IPS-20b (cell line): ENCODE results near the gene GALNT15.

Source experiments
- H3K27ac ChIP-seq: one replicate; pipeline ENCODE4 v1.5.1; 2013; ENCODE audit warnings: low read length
- H3K27me3 ChIP-seq: 2 replicates; pipeline ENCODE4 v1.6.1; 2013; ENCODE audit warnings: mild to moderate bottlenecking, low read length, inconsistent platforms; ENCODE audit not compliant: insufficient read depth
- H3K36me3 ChIP-seq: 2 replicates; pipeline ENCODE4 v1.6.1; 2013; ENCODE audit warnings: low read depth, mild to moderate bottlenecking, inconsistent platforms, low read length, moderate library complexity; ENCODE audit not compliant: insufficient read depth
- H3K4me1 ChIP-seq: 2 replicates; pipeline ENCODE4 v1.6.1; 2013; ENCODE audit warnings: mild to moderate bottlenecking, control low read depth, inconsistent platforms, low read length, moderate library complexity; ENCODE audit not compliant: insufficient read depth
- H3K4me3 ChIP-seq: 2 replicates; pipeline ENCODE4 v1.5.1; 2013; ENCODE audit warnings: mild to moderate bottlenecking, low read length, inconsistent platforms
- H3K9ac ChIP-seq: 2 replicates; pipeline ENCODE4 v1.6.1; 2013; ENCODE audit warnings: low read depth, mild to moderate bottlenecking, inconsistent platforms, low read length, moderate library complexity
- H3K9me3 ChIP-seq: 2 replicates; pipeline ENCODE4 v1.6.1; 2013; ENCODE audit warnings: mild to moderate bottlenecking, low read depth, low read length, inconsistent platforms; ENCODE audit not compliant: insufficient read depth

GALNT15 gene

GRCh38 chr3:16207031-16207430, 32.6 kb downstream of the GALNT15 start:
- no peak overlapping the region for H3K4me3 ChIP-seq
- no peaks in the 10 kb centered on the region for H3K36me3 ChIP-seq
- H3K27me3 ChIP-seq = no peaks in the 10 kb centered on the region
- H3K9ac ChIP-seq = no peak overlapping the region
- no peaks in the 10 kb centered on the region for H3K9me3 ChIP-seq
- H3K4me1 ChIP-seq = peaks cover 3% of the 10 kb centered on the region; the same call in 1 of the 2 replicates
- H3K27ac ChIP-seq = no peak overlapping the region

GRCh38 chr3:16211176-16211904, 36.9 kb downstream of the GALNT15 start:
- Histone ChIP-seq H3K9me3 (no peaks in the 10 kb centered on the region), H3K27me3 (no peaks in the 10 kb centered on the region), H3K36me3 (no peaks in the 10 kb centered on the region), H3K4me1 (no peaks in the 10 kb centered on the region), H3K9ac (no peak overlapping the region), H3K4me3 (no peak overlapping the region), H3K27ac (no peak overlapping the region)

GRCh38 chr3:16214366-16214765, 39.9 kb downstream of the GALNT15 start:
- no peak overlapping the region for H3K9ac ChIP-seq
- H3K36me3 ChIP-seq = no peaks in the 10 kb centered on the region
- no peaks in the 10 kb centered on the region for H3K27me3 ChIP-seq

GRCh38 chr3:16216373-16216935, 42.0 kb downstream of the GALNT15 start:
- H3K27me3 ChIP-seq = no peaks in the 10 kb centered on the region
- no peaks in the 10 kb centered on the region for H3K4me1 ChIP-seq
- no peaks in the 10 kb centered on the region for H3K36me3 ChIP-seq
- no peaks in the 10 kb centered on the region for H3K9me3 ChIP-seq
- no peak overlapping the region for H3K27ac ChIP-seq
- no peak overlapping the region for H3K9ac ChIP-seq
- no peak overlapping the region for H3K4me3 ChIP-seq

More at GRCh38 chr3:16214366-16214765, 39.9 kb downstream of the GALNT15 start:
- H3K9me3 ChIP-seq = no peaks in the 10 kb centered on the region
- no peaks in the 10 kb centered on the region for H3K4me1 ChIP-seq
- no peak overlapping the region for H3K27ac ChIP-seq
- no peak overlapping the region for H3K4me3 ChIP-seq

GRCh38 chr3:16219777-16220176, 45.3 kb downstream of the GALNT15 start:
- Histone ChIP-seq H3K4me1 (no peaks in the 10 kb centered on the region), H3K9ac (no peak overlapping the region), H3K27ac (no peak overlapping the region), H3K9me3 (no peaks in the 10 kb centered on the region), H3K4me3 (no peak overlapping the region), H3K36me3 (no peaks in the 10 kb centered on the region), H3K27me3 (no peaks in the 10 kb centered on the region)

GRCh38 chr3:16221990-16222389, 47.5 kb downstream of the GALNT15 start:
- Histone ChIP-seq H3K27ac (no peak overlapping the region), H3K36me3 (no peaks in the 10 kb centered on the region), H3K9me3 (no peaks in the 10 kb centered on the region), H3K4me3 (no peak overlapping the region), H3K9ac (no peak overlapping the region), H3K4me1 (no peaks in the 10 kb centered on the region), H3K27me3 (no peaks in the 10 kb centered on the region)

GRCh38 chr3:16222547-16222946, 48.1 kb downstream of the GALNT15 start:
- Histone ChIP-seq H3K4me1 (no peaks in the 10 kb centered on the region), H3K27ac (no peak overlapping the region), H3K4me3 (no peak overlapping the region), H3K9ac (no peak overlapping the region), H3K27me3 (no peaks in the 10 kb centered on the region), H3K9me3 (no peaks in the 10 kb centered on the region), H3K36me3 (no peaks in the 10 kb centered on the region)

GRCh38 chr3:16224325-16224724, 49.8 kb downstream of the GALNT15 start:
- no peaks in the 10 kb centered on the region for H3K4me1 ChIP-seq
- no peak overlapping the region for H3K9ac ChIP-seq
- no peak overlapping the region for H3K4me3 ChIP-seq
- no peak overlapping the region for H3K27ac ChIP-seq
- no peaks in the 10 kb centered on the region for H3K36me3 ChIP-seq
- no peaks in the 10 kb centered on the region for H3K27me3 ChIP-seq
- no peaks in the 10 kb centered on the region for H3K9me3 ChIP-seq

- Histone ChIP-seq H3K4me1 (no peaks in the 10 kb centered on the region), H3K4me3 (no peak overlapping the region), H3K36me3 (no peaks in the 10 kb centered on the region), H3K27me3 (no peaks in the 10 kb centered on the region), H3K27ac (no peak overlapping the region), H3K9me3 (no peaks in the 10 kb centered on the region), H3K9ac (no peak overlapping the region)
Observed at GRCh38 chr3:16227566-16227965, 53.1 kb downstream of the GALNT15 start.

- H3K27me3 ChIP-seq = no peaks in the 10 kb centered on the region
- no peak overlapping the region for H3K4me3 ChIP-seq
- no peaks in the 10 kb centered on the region for H3K36me3 ChIP-seq
- no peak overlapping the region for H3K27ac ChIP-seq
- H3K9ac ChIP-seq = no peak overlapping the region
- no peaks in the 10 kb centered on the region for H3K4me1 ChIP-seq
- H3K9me3 ChIP-seq = no peaks in the 10 kb centered on the region
Observed at GRCh38 chr3:16229681-16230080, 55.2 kb downstream of the GALNT15 start.

- H3K27me3 ChIP-seq = no peaks in the 10 kb centered on the region
- no peak overlapping the region for H3K27ac ChIP-seq
- no peak overlapping the region for H3K9ac ChIP-seq
- no peaks in the 10 kb centered on the region for H3K36me3 ChIP-seq
- no peaks in the 10 kb centered on the region for H3K4me1 ChIP-seq
- H3K4me3 ChIP-seq = no peak overlapping the region
- H3K9me3 ChIP-seq = no peaks in the 10 kb centered on the region
Observed at GRCh38 chr3:16231983-16232382, 57.5 kb downstream of the GALNT15 start.

GRCh38 chr3:16233806-16234205, 59.3 kb downstream of the GALNT15 start:
- H3K27me3 ChIP-seq = no peaks in the 10 kb centered on the region
- no peaks in the 10 kb centered on the region for H3K4me1 ChIP-seq
- no peaks in the 10 kb centered on the region for H3K36me3 ChIP-seq
- no peak overlapping the region for H3K4me3 ChIP-seq
- H3K9ac ChIP-seq = no peak overlapping the region
- H3K9me3 ChIP-seq = no peaks in the 10 kb centered on the region
- H3K27ac ChIP-seq = no peak overlapping the region
